Mammary epithelial cell (primary cell): ENCODE data around the gene ZNF844.

Experiments
- EZH2 ChIP-seq: IDR thresholded peaks from 2 replicates; pipeline ENCODE4 v1.6.1; 2012; ENCODE audit warnings: low read length, inconsistent platforms, borderline replicate concordance
- TF ChIP-seq, protein P1 (sequence below), 2 donors: IDR thresholded peaks in 1 of 2; conservative IDR thresholded peaks in 1 of 2; 2 replicates each; pipeline ENCODE4 v1.5.1; 2011 to 2012; ENCODE audit warnings: inconsistent platforms in 2 of 2, low read length in 2 of 2, mild to moderate bottlenecking in 2 of 2, control low read depth in 1 of 2, low read depth in 1 of 2; ENCODE audit not compliant: insufficient read depth in 1 of 2; ENCODE audit errors: extremely low read depth in 1 of 2

DNA sequence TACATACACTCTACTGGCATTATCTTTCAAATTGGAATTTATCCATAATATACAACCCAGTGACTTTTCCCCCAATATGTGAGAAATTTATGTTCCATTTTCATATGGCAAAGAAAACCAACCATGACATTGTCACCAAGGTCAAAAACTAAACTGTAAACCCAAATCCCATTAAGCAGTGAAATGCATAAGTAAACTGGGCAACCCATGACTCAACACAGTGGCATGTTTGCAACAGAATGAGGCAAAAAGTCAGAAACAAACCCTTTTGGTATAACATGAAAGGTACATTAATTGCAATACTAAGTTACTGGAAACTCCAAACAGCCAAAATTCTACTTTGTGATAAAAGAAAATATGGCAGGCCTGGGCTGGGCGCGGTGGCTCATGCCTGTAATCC, 16.7 kb upstream of the ZNF844 start:
- no peak for TF ChIP-seq EZH2
- TF ChIP-seq, protein P1, sequence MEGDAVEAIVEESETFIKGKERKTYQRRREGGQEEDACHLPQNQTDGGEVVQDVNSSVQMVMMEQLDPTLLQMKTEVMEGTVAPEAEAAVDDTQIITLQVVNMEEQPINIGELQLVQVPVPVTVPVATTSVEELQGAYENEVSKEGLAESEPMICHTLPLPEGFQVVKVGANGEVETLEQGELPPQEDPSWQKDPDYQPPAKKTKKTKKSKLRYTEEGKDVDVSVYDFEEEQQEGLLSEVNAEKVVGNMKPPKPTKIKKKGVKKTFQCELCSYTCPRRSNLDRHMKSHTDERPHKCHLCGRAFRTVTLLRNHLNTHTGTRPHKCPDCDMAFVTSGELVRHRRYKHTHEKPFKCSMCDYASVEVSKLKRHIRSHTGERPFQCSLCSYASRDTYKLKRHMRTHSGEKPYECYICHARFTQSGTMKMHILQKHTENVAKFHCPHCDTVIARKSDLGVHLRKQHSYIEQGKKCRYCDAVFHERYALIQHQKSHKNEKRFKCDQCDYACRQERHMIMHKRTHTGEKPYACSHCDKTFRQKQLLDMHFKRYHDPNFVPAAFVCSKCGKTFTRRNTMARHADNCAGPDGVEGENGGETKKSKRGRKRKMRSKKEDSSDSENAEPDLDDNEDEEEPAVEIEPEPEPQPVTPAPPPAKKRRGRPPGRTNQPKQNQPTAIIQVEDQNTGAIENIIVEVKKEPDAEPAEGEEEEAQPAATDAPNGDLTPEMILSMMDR (conservative IDR thresholded peaks at IDR 0.05 in 1 of 2, IDR thresholded peaks at IDR 0.05 in 1 of 2; ENCODE audit: extremely low read depth in 1 of 2, insufficient read depth in 1 of 2, low read depth in 1 of 2, low read length in 2 of 2): no peak
